C4-2B (cell line): ENCODE data around the gene NUTM2A.
"Not testable (repeated sequence)": the region's sequence is repeated elsewhere in the genome, so short reads cannot be mapped to it uniquely, and the experiment has no call there.

Experiments
- CTCF ChIP-seq: fragments of 450-650 bp; conservative IDR thresholded peaks from 2 replicates; pipeline ENCODE4 v1.5.1; 2017; ENCODE audit warnings: mild to moderate bottlenecking
- ZFX ChIP-seq: fragments of 450-650 bp; IDR thresholded peaks from 2 replicates; pipeline ENCODE4 v1.6.1; 2017

DNA sequence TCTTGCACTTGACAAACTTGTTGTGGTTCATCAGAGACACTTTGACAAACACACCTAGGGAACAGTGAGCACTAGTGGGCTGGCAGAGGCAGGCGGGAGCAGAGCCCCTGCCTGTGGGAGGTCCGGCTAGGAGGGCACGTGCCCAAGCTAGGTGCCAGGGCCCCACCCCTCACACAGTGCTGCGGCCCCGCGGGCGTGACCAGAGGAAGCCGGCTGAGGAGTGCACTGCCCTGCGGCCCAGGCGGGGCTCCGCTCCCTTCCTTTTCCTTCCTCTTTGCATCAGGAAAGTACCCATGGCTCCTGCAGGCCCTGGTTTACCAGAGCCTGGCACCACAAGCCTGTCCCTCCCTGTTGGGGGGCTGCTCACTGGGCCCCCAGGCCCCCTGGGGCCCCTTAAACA, 9.1 kb upstream of the NUTM2A start:
- not testable (repeated sequence) for TF ChIP-seq CTCF, ZFX
